Measurements from ENCODE around the gene ZCCHC14.
"Not testable (repeated sequence)": the region's sequence is repeated elsewhere in the genome, so short reads cannot be mapped to it uniquely, and the experiment has no call there.

Gene ZCCHC14

DNA sequence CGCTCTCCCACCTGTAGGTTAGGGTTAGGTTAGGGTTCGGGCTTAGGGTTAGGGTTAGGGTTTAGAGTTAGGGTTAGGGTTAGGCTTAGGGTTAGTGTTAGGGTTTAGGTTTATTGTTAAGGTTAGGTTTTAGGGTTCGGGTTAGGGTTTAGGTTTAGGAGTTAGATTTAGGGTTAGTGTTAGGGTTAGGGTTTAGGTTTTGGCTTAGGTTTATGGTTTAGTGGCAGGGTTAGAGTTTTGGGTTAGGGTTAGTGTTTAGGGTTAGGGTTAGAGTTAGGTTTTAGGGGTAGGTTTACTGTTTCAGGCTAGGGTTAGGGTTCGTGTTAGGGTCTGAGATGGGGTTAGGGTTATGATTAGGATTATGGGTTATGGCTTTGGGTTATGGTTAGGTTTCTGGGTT, 31.6 kb upstream of the ZCCHC14 start:
- no peak for DNase-seq (ENCODE audit: low read depth)

- not testable (repeated sequence) for DNase-seq (ENCODE audit: low read depth)
Measured at GRCh38 chr16:87523605-87524004, 30.8 kb upstream of the ZCCHC14 start.

GRCh38 chr16:87521764-87522163, 28.9 kb upstream of the ZCCHC14 start:
- DNase-seq (ENCODE audit: low read depth): not testable (repeated sequence)

GRCh38 chr16:87519170-87519569, 26.3 kb upstream of the ZCCHC14 start:
- DNase-seq (ENCODE audit: low read depth): not testable (repeated sequence)

GRCh38 chr16:87518430-87519051, 25.7 kb upstream of the ZCCHC14 start:
- DNase-seq (ENCODE audit: low read depth): not testable (repeated sequence)

DNA sequence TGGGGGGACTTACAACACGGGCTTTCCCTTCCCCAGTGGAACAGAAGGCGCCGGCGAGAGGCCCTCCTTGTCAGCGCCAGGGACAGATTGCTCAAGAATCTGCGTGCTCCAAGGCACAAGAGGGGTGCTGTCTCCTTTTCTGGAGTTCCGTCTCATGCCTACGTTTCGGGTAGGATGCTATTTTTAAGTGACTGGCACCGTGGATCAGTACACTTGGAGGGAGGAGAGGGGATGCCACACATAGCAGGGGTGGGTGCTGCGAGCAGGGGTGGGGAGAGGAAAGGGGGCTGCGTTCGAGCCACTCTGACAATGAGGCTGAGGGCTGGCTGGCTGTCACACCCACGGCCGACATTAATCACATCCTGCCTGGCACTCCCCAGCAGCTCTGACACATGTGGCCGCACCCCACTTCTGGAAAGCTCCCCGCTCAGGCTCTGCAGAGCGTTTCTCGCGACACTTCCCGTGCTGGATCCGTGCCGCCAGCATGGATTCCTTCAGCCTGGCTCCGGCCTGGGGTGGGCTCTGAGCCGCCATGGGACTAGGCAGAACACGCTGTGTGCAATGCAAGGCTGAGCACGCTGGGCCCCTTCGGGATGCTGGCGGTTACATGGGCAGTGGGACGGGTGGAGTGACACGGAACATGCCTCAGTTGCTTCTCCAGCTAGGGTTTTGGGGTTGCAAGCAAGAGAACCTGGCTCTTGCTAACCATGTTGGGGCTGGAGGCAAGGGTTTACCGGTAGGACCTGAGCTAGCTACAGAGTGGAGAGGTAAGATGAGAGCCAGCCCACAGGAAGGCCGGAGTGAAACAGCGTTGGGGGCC, 25.0 kb upstream of the ZCCHC14 start:
- DNase-seq (ENCODE audit: low read depth): not testable (repeated sequence)

- DNase-seq (ENCODE audit: low read depth): no peak
Measured at GRCh38 chr16:87516361-87516760, 23.5 kb upstream of the ZCCHC14 start.

- no peak for DNase-seq (ENCODE audit: low read depth)
Measured at GRCh38 chr16:87515475-87516330, 22.9 kb upstream of the ZCCHC14 start.

DNA sequence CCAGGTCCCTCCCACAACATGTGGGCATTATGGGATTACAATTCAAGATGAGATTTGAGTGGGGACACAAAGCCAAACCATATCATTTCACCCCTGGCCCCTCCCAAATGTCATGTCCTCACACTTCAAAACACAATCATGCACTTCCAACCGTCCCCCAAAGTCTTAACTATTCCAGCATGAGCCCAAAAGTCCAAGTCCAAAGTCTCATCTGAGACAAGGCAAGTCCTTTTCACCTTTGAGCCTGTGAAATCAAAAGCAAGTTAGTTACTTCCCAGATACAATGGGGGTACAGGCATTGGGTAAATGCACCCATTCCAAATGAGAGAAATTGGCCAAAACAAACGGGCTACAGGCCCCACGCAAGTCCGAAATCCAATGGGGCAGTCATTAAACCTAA, 17.0 kb upstream of the ZCCHC14 start:
- DNase-seq (ENCODE audit: low read depth): not testable (repeated sequence)

DNA sequence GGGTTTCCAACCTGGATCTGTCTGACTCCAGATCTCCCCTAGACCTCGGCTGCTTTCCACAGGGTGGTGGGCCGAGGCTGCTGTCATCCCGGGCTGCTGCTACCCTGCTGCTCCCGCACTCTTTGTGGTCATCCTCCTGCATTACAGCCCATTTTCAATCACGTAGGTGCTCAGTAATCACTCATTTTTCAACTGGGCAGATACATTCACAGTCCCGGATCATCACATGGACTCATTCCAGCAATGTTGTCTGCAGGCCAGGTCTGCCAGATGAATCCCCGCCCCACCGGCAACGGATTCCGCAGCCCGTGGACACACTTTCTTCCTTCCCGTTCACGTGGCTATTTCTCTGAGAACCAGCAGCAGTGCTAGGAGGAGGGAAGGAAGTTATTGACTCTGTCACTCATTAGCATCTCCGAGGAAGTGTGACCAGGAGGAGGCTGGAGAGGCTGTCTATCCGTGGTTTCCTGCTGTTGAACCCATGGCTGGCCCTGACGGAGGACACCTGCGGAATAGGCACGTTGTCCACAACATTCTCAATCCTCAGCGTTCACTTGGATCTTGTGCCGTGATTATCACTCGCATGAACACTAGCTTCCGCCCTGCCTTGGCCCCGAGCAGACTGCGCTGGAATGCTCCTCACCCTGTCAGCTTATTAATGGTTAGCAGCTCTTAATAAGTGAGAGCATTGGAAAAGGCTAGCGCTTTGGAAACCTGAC, 14.7 kb upstream of the ZCCHC14 start:
- no peak for DNase-seq (ENCODE audit: low read depth)

DNA sequence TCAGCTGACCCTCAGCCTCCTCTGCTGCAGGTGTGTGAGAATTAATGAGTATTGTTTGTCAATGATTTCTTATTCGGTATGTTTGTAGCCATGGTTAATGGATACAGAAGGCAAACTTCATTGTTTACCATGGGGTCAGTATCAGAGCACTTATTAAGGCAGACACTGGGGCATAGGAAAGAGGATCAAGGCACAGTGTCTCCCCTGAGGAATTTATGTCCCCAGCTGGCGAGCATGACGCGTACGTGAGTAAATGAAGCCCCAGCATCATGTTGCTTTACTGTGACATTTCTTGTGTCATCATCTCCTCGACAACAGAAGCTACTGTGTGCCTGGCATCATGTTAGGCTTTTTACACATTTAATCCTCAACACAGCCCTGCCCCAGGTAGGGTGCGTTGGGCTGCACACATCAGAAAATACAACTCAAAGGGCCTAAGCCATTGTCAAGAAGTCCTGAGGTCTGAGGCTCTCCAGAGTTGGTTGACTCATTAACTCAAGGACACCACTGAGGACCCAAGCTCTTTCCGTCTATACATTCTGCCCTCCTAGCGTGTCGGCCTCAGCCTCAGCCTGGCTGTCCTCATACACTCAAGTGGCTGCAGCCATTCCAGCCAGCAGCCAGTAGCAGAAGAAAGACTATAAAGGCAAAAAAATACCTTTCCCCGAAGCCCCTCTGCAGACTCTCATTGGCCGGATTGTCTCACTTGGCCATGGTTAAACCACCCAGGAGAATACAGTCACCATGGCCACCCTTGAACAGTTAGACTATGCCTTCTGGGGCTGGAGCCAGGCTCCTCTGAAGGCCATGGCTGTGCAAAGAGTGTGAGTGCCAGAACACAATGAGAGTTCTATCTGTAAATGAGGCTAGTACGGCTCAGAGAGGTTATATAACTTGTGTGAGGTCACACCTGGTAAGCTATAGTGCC, 13.9 kb upstream of the ZCCHC14 start:
- DNase-seq (ENCODE audit: low read depth): no peak

GRCh38 chr16:87505834-87506233, 13.0 kb upstream of the ZCCHC14 start:
- no peak for DNase-seq (ENCODE audit: low read depth)

GRCh38 chr16:87503232-87503937, 10.6 kb upstream of the ZCCHC14 start:
- DNase-seq (ENCODE audit: low read depth): not testable (repeated sequence)

DNA sequence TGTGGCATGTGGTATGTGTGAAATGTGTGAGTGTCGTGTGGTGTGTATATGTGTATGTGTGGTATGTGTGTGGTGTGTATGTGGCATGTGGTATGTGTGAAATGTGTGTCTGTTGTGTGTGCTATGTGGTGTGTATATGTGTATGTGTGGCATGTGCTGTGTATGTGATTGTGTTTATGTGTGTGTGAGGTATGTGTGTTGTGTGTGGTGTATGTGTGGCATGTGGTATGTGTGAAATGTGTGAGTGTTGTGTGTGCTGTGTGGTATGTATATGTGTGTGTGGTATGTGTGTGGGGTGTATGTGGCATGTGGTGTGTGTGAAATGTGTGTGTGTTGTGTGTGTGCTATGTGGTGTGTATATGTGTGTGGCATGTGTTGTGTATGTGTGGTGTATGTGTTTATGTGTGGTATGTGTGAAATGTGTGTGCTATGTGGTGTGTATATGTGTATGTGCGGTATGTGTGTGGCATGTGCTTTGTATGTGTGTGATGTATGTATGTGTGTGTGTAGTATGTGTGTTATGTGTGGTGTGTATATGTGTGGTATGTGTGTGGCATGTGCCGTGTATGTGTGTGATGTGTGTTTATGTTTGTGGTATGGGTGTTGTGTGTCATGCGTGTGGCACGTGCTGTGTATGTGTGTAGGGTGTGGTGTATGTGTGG, 9.6 kb upstream of the ZCCHC14 start:
- no peak for DNase-seq (ENCODE audit: low read depth)

GRCh38 chr16:87501117-87501516, 8.3 kb upstream of the ZCCHC14 start:
- DNase-seq (ENCODE audit: low read depth): no peak

DNA sequence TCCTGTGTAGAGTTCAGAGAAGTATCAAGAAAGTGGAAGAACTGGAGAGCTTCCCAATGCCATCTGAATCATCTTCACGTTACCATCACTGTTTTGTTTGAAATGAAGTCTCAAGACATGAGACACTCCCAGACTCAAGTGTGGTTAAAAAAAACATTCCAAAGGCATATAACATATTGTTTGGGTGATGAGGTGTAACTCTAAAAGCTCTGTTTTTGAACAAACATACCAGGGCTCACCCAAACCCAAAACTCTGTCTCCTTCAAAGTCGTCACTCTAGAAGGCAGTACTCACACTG, 6.3 kb upstream of the ZCCHC14 start:
- no peak for DNase-seq (ENCODE audit: low read depth)

DNA sequence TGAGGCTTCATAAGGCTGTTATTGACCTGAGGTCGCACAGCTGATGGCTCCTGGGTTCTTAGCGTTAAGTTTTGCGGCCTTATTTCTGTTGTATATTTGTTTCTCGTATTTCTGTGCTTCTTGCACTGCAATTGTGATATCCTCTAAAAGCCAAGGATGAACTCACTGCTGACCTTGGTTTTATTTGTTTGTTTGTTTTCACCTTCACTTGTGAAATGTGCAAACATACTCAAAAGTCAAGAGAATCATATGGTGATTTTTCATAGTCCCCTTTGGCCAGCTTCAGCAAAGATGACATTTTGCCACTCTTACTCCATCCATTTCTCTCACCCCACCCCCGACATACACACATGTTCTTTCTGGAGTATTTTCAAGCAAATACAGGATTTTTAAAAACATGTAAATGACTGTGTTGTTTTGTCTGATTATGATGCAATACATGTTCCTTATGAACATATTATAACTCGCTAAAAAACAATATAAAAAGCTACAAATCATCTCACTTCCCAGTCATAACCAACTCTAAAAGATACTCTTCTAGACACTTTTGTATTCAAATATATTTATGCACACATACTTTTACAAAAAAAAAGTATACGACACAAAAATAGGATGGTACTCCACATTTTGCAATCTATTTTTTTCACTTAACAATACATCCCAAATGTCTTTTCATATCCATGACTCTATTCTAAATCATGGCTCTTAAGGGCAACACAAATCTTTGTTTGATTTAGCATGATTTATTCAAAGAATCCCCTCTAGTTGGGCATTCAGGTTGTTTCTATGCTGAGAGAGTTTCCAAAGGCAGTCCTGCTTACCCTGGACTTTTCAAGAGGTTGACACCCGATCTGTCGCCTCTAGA, 5.7 kb upstream of the ZCCHC14 start:
- DNase-seq (ENCODE audit: low read depth): no peak

- not testable (repeated sequence) for DNase-seq (ENCODE audit: low read depth)
Measured at GRCh38 chr16:87497767-87498290, 5.0 kb upstream of the ZCCHC14 start.

Data from stimulated activated CD8-positive, alpha-beta memory T cell treated with anti-CD3 and anti-CD28 coated beads, Interleukin-12 subunit alpha, Interleukin-12 subunit beta, amount 100 ng/mL, for 1 hour (primary cell).